SHP77 (cell line): ENCODE measurements around the gene ARID4B.
A peak's percentile ranks its signal among the peaks of the same experiment; 100 is the strongest.
"Not testable (repeated sequence)": the region's sequence is repeated elsewhere in the genome, so short reads cannot be mapped to it uniquely, and the experiment has no call there.

Source experiments
- DNase-seq, 2 experiments: peaks; one replicate each; lab custom pipeline; 2025; lab: John Stamatoyannopoulos, UW

The ARID4B gene

DNA sequence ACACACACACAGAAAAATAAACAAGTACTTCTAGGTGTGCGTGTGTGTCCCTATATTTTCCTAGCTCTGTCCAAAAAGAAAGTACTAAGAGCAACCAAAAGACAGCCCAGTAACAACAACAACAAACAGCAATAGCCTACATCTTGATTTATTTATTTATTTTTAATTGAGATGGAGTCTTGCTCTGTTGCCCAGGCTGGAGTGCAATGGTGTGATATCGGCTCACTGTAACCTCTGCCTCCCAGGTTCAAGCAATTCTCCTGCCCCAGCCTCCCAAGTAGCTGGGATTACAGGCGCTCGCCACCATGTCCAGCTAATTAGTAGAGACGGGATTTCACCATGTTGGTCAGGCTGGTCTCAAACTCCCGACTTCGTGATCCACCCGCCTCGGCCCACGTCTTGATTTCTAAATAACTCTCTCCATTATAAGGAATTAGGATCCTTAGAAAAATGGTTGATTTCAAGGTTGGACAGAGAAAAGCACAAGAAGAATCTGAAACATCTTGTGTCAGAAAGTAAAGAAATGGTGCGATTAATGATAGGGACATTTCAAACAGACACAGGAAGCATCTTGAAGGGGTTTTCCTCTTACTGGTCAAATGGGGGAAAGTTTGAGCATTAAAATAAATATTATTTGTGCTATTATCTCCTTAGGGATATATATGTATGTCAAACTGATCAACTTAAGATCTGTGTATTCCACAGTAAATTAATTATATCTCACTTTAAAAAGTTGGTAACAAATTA lies 59.4 kb downstream of the ARID4B start:
- DNase-seq: no peak

DNA sequence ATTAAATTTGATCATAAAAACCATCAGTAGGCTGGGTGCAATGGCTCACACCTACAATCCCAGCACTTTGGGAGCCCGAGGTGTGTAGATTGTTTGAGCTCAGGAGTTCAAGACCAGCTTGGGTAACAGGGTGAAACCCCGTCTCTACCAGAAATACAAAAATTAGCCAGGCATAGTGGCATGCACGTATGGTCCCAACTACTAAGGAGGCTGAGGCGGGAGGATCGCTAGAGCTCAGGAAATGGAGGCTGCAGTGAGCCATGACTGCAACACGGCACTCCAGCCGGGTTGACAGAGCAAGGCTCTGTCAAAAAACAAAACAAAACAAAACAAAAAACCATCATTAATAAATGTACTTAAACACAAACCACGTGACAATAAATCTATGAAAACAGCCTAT lies 61.0 kb downstream of the ARID4B start:
- DNase-seq: no peak

DNA sequence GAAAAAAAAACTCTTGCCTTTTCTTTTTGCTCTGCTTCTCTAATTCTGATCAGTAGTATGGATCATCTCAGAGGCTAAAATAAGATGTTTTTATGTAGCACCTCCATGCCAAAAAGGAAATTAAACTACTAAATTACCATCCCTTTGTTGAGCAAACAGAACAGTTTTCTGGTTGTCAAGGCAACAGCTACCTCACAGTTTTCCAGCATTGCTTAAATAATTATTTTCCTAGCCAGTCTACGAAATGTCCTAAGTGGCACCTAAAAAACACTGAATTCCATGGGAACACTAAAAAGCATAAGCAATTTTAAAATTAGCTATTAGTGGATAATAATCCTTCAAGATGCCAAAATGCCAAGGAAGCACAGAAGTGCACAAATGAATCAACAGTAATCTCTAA lies 61.7 kb downstream of the ARID4B start:
- DNase-seq: no peak

DNA sequence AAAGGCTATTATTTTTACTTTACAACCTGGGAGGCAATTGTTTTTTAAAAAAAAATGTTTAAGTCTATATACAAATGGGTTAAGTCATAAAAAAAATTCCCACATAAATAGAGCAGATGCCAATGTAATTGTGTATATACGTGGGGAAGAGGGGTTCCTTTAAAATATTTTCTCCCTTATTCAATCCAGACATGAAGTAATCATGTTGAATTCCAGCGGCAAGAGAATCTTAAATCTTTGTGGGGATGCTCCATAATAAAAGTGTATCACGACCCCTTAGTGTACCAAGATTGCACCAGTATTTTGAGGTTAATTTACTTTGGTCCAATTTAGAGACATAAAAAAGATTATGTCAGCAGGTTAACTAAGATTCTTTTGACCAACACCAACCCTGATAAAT lies 62.1 kb downstream of the ARID4B start:
- DNase-seq: no peak

DNA sequence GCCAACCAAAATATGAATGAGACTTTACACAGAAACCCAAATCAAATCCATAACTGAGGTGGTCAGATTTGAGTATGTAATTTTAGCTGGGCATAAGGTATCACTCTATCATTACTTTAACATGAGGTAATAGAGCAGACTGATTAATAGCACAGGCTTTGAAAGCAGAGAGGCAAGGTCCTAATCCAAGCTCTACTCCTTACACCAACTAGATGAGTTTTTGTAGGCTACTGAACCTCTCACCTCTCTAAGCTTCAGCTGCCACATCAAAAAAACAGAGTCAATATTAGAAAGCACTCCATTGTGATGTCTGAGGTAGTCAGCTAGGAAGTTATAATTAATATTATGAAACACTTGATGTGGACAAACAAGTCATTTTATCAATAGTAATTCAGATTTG lies 63.7 kb downstream of the ARID4B start:
- DNase-seq: no peak

DNA sequence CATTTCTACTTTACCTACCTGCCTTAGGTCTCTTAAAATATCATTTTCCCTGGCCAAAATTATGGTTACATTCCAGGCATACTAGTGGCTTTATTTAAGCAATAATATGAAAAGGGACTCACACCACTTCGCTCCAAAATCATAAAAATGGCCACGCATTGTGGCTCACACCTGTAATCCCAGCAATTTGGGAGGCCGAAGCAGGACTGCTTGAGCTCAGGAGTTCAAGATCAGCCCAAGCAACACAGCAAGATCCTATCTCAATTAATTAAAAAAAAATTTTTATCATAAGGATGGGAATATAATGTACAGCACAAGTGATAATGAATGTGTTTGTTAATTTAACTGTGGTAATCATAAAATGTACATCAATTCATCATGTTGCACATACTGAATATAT lies 65.4 kb downstream of the ARID4B start:
- DNase-seq: no peak

DNA sequence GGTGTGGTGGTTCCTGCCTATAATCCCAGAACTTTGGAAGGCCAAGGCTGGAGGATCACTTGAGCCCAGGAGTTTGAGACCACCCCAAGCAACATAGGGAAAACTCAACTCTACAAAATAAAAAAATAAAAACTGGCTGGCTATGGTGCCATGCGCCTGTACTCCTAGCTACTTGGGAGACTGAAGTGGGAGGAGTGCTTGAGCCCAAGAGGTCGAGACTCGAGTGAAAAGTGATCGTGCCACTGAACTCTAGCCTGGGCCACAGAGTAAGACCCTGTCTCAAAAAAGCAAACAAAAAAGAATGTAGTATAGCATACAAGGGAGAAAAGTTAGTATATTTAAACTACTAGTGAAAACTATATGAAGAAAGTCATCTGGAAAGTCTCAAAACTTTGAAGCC lies 66.7 kb downstream of the ARID4B start:
- DNase-seq: no peak

DNA sequence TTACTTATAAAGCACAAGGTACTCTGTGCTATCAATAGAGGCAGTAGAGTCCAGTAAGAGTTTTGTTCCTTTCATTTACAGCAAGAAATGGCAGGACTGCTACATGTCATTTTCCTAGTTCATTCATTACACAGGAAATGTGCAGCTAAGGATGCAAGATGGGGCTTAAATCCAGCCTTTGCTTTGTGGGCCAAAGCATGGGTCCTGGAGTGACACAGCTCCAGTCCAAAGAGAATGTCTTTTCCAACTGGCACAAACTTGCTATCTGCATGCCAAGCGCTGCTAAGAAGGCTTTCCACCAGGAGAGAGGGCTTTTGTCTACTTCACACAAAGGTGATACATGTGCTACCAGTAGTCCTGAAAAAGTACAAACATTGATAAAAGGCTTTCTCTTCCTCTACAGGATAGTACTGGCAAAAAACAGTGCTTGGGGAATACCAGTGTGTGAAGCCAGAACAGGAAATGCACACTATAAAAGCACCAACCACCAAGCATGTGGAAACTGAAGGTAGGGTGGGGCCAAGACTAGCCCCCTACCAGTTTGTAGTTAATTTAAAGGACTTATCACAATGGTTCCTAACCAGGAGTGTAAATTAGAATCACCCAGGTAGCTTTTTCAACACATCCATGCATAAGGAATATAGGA lies 68.7 kb downstream of the ARID4B start:
- DNase-seq: no peak

DNA sequence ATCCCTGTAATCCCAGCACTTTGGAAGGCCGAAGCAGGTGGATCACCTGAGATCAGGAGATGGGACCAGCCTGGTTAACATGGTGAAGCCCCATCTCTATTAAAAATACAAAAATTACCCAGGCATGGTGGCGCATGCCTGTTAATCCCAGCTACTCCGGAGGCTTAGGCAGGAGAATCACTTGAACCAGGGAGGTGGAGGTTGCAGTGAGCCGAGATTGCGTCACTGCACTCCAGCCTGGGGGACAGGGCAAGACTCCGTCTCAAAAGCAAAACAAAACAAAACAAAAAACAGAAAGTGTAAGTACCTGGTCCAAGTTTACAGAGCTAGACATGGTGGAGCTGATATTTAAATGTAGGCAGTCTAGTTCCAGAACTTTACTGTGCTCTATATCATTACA lies 69.9 kb downstream of the ARID4B start:
- DNase-seq: not testable (repeated sequence)

DNA sequence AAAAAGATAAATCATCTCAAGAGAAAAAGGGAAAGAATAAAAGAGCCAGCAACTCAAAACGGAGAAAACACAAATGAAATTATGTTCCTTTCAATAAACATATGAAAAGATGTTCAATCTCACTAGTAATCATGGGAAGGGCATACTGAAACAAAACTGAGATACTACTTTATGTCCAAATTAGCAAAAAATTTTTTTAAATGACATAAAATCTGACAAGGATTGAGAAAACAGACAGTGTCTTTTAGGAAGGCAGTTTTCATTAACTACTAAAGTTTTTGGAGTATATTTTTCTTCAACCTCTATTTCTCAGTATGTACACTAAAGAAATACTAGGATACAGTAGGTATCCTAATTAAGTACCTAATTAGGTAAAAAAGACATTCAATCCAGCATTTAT lies 73.3 kb downstream of the ARID4B start:
- no peak for DNase-seq

DNA sequence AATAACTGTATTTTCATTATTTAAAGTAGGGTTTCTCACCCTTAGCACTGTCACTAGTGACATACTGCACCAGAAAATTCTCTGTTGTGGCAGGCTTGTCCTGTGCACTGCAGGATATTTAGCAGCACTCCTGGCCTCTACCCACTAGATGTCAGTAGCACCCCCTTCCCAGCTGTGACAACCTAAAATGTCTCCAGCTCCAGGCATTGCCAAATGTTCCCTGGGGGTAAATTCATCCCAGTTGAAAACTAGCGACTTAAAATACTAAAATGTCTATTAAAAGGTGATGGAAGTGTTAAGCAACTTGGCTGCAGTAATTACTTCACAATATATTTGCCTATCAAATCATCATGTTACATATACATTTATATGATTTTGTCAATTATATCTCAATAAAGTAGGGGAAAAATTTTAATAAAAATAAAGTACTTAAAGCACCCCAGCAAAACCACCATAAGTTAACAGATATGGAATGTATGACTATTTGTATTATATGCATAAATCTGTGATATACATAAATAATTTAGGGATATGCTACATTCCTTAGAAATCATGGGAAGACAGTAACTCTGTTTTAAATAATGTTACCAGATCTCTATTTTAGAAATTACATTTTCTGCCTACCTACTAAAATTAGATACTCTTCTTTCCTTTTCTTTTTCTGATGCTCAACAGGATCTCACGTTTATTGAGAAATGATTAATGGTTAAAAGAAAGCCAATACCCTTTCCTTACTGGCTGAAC lies 74.6 kb downstream of the ARID4B start:
- DNase-seq: peak; percentile 64 to 73

DNA sequence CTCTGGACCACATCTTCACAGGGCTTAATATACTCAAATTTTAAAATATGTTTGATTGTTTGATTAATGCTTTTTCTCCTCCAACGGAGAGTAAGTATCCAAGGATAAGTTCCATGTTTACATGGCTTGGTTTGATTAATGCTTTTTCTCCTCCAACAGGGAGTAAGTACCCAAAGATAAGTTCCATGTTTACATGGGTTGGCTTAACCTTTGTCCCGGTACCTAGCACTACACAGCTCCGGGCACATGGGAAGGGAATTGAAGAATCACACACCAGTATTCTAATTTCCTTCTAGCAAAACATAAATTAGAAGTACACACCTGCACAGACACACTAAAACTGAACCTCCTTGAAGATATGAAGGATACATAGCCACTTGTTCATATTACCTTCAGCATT lies 77.5 kb downstream of the ARID4B start:
- DNase-seq: no peak

DNA sequence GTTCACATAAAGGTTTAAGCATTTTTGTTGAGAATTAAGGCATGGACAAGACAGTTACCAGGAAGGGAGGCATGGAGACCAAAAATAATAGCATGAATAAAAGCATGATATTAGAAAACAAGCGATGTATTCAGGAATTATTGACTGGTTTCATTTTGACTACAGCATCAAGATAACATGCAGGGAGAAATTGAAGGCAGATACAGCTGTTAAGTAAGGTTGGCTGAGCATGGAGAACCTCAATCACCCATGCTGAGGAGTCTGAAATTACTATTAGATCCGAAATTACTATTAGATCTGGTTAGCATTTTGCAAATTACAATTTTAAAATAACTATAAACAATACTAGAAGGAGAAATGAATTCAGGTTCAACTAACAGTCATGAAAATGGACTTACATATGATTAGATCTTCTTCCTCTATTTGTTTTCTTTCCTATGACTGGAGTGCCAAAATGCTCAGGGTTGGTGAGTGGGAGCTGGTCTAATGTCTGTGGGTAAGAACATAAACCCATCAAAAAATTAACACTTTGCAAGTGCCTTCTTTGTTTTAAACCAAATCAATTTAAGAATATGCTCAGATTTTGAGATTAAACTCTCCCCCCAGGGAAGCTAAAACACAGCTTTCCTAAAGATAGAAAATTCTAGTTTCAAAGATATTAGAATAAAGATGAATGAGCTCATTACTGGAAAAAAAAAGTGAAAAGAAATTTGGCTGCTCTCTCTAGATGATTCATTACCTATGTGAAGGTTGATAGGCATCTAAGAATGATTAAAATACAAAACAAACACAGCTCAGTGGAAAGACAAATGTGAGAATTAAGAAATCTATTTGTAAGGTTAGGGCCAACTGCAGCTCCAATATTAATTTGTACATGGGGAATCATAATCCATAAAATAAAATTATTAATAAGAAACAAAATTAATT lies 81.7 kb downstream of the ARID4B start:
- no peak for DNase-seq

DNA sequence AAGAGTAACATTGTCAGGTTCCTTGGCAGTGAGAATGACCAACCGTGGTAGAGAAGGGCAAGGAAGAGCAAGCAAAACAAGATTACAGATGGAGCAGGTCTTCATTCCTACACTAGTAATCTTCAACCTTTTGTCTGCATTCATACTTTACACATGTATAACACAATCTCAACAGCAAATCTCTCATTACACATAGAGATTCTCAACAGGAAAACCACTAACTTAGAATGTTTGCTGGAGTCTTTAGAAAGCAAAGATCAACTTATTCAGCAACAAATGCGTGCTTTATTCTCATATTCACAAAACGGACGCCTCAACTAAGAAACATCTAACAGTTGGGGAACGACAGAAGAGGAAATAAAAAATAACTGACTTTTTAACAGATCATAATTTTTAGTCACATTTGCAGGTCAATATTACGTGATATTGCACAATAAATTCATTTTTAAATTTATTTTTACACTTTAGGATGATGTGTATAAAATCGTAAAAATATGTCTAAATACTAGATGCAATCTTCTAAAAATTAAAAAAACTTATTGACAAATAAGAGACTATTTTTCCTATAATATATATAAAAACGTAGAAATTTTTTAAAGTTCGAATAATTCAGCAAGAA lies 82.9 kb downstream of the ARID4B start:
- DNase-seq: no peak

DNA sequence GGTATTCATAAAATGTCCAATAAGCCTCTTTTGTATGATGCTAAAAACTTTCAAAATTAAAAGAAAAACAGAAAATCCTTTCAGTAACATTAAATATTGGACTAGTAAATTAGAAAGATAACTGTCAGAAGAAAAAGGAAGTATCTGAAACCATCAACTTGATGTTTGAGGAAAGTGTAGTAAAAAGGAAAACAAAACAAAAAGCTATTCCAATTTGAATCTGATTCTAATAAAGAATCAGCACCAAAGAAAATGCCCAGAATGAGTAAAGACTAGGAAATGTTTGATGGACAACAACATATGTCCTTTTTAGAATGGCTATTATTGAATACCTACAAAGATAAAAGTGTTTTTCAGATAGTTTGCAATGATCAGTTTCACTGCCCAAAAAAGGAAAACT lies 87.0 kb downstream of the ARID4B start:
- no peak for DNase-seq

DNA sequence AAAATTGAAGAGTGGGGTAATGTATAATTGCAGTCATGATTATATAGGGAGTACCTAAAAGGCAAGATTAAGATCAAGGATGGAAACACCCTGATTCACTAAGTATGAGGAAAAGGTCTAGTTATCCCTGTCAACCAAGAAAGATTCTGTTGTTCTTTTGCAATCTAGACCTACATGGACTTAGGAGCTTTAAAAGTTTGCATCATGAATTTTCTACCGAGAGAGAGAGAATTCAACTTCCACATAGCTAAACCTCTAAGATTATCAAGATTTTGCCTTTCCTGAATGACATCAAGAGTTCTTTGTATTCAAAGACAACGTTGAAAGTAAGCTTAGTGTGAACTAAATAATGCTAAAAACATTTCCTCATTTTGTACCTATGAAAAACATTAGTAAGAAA lies 88.1 kb downstream of the ARID4B start:
- DNase-seq: no peak

DNA sequence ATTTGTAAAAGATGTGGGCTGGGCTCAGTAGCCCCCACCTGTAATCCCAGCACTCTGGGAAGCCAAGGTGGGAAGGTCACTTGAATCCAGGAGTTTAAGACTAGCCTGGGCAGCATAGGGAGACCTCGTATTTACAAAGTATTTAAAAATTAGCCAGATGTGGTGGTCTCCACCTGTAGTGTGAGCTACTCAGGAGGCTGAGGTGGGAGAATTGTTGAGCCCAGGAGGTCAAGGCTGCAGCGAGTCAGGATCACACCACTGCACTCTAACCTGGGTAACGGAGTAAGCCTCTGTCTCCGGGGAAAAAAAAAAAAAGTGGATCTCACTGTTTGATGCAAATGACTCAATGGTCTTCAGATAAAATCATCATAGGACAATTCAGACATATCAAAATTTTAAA lies 89.4 kb downstream of the ARID4B start:
- no peak for DNase-seq

DNA sequence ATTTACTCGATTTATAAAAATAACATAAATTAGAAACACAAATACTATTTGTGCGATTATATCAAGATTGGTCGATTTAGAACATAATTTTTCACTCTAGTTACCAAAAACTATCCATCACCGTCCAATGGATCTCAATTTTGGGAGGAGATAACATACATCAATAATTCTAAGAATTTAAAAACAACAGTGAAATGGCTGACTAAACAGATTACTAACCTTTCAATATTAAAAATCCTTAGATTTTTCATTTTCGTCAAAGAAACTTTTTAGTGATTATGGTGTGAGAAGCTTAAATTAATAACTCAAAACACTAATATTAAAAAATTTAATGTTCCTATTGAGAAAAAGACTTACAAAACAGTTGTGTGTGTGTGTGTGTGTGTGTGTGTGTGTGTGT lies 91.9 kb downstream of the ARID4B start:
- no peak for DNase-seq

DNA sequence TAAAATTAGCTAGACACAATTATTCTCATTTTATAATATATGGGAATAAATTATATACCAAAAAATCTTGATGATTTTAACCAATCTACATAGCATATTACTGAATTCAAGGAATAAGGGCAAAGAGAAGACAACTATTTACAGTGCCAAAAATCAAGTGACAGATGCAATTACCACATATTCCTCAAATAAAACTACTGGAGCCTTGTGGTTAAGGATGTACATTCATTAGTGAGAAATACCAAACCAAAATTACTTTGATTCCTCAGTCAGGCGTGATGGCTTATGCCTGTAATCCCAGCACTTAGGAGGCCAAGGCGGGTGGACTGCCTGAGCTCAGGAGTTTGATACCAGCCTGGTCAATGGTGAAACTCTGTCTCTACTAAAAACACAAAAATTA lies 98.1 kb downstream of the ARID4B start:
- no peak for DNase-seq

DNA sequence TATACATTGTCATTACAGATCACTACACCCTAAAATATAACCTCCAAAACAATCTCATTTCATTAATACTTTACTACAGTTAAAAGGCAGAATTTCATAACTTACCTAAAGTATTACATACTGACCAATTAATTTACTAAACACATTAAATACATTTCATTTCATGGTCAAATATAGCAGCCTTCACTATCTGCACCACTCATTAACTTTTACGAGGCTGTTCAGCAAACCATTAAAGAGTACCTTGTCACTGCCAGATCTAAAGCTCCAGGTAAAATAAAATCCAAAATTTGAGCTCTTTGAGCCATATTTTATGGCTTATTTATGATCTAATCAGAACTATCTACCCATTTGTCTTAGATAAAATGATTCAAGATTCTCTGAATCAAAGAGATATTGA lies 100.6 kb downstream of the ARID4B start:
- DNase-seq: no peak

DNA sequence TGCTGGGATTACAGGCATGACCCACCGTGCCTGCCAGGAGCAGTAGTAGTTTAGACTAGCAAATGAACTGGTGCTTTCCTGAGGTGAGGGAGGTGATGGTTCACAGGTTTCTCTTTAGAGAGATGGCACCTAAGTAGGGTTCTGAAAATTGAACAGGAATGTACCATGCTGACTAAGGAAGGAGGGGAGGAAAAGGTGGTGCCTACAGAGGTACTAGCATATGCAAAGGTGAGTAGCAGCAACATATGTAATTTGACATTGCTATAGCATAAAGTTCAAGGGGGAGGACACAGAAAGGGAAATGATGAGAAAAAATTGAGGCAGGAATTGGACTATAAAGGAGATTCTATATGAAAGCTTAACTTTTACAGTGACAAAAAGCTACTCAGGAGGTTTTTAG lies 101.0 kb downstream of the ARID4B start:
- no peak for DNase-seq

DNA sequence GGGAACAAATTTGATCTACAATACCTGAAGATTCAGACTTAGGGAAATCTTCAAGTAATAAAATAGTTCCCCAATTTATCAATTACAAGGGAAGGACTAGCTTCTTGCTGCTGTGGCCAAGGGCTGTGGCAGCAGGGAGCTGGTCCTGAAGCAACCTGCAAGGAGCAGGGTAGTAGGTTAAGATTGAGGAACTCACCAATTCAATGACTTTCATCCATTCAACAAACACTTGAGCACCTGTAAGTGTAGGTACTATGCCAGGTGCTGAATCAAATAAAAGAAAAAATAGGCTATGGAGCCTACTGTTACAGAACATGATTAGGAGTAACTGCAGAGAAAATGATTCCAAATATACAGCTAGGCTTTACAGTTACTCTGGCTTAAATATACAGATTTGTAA lies 102.7 kb downstream of the ARID4B start:
- no peak for DNase-seq
